ENCODE results near the gene CMIP. TPM values are rescaled to one million over a fixed set of nuclear protein-coding genes. Genes with fewer than 3 reads are reported as not detected.

The CMIP gene
- polyA plus RNA-seq, 1 donor from 2014 or later, result 15.1 TPM

- peak overlapping the region; percentile 88 for H3K27ac ChIP-seq (ENCODE audit: low read length)
These were observed 158.2 kb downstream of the CMIP start for GRCh38 chr16:81602792-81603191.

GRCh38 chr16:81604960-81605383 lies 160.4 kb downstream of the CMIP start:
- Histone ChIP-seq H3K79me2 (replicated peaks; ENCODE audit: insufficient read depth, low read length) (peaks cover 29% of the 10 kb centered on the region), H3K27ac (ENCODE audit: low read length) (no peak overlapping the region), H3K27me3 (ENCODE audit: insufficient read depth, low read depth, low read length) (no peaks in the 10 kb centered on the region), H2AFZ (ENCODE audit: low read depth, low read length) (no peak overlapping the region), H3K4me2 (ENCODE audit: low read length) (no peak overlapping the region), H4K20me1 (ENCODE audit: insufficient read depth) (no peaks in the 10 kb centered on the region), H3K4me3 (ENCODE audit: low read length) (no peak overlapping the region), H3F3A (ENCODE audit: insufficient read depth, low read length, poor library complexity, severe bottlenecking) (no peaks in the 10 kb centered on the region), H3K9me3 (ENCODE audit: low read length) (no peaks in the 10 kb centered on the region), H3K9me2 (ENCODE audit: insufficient read depth, low read length) (no peaks in the 10 kb centered on the region), H3K9ac (ENCODE audit: low read length) (no peak overlapping the region), H3K36me3 (ENCODE audit: insufficient read depth, low read length) (peaks cover 13% of the 10 kb centered on the region)
- TF ChIP-seq POLR2AphosphoS5 (IDR thresholded peaks at IDR 0.05) (no peak), RAD21 (conservative IDR thresholded peaks at IDR 0.05) (no peak), SMC3 (conservative IDR thresholded peaks at IDR 0.05; ENCODE audit: poor library complexity) (no peak), MXI1 (conservative IDR thresholded peaks at IDR 0.05; ENCODE audit: poor library complexity, severe bottlenecking) (no peak), TAF1 (IDR thresholded peaks at IDR 0.05; ENCODE audit: low read depth) (no peak), EP300 (conservative IDR thresholded peaks at IDR 0.05; ENCODE audit: poor library complexity, severe bottlenecking) (no peak), CTCF (IDR thresholded peaks at IDR 0.05; ENCODE audit: poor library complexity, severe bottlenecking) (no peak)

More at GRCh38 chr16:81602792-81603191, 158.2 kb downstream of the CMIP start:
- H3K4me2 ChIP-seq (ENCODE audit: low read length), result no peak overlapping the region
- no peaks in the 10 kb centered on the region for H3F3A ChIP-seq (ENCODE audit: insufficient read depth, low read length, poor library complexity, severe bottlenecking)
- TF ChIP-seq CTCF (IDR thresholded peaks at IDR 0.05; ENCODE audit: poor library complexity, severe bottlenecking), result no peak
- TF ChIP-seq EZH2 (IDR thresholded peaks at IDR 0.05; ENCODE audit: borderline replicate concordance, insufficient read depth, low read length, poor library complexity, severe bottlenecking), result no peak
- TF ChIP-seq POLR2AphosphoS5 (IDR thresholded peaks at IDR 0.05), result no peak
- TF ChIP-seq RAD21 (conservative IDR thresholded peaks at IDR 0.05), result no peak
- TF ChIP-seq MXI1 (conservative IDR thresholded peaks at IDR 0.05; ENCODE audit: poor library complexity, severe bottlenecking), result no peak
- TF ChIP-seq REST (IDR thresholded peaks at IDR 0.05; ENCODE audit: borderline replicate concordance), result no peak
- TF ChIP-seq TAF1 (IDR thresholded peaks at IDR 0.05; ENCODE audit: low read depth), result no peak
- TF ChIP-seq EP300 (conservative IDR thresholded peaks at IDR 0.05; ENCODE audit: poor library complexity, severe bottlenecking), result no peak
- TF ChIP-seq SMC3 (conservative IDR thresholded peaks at IDR 0.05; ENCODE audit: poor library complexity), result no peak
- no peaks in the 10 kb centered on the region for H4K20me1 ChIP-seq (ENCODE audit: insufficient read depth)
- H3K9me3 ChIP-seq (ENCODE audit: low read length), result no peaks in the 10 kb centered on the region
- peaks cover 36% of the 10 kb centered on the region for H3K79me2 ChIP-seq (replicated peaks; ENCODE audit: insufficient read depth, low read length)
- H3K36me3 ChIP-seq (ENCODE audit: insufficient read depth, low read length), result peaks cover 5% of the 10 kb centered on the region
- no peaks in the 10 kb centered on the region for H3K27me3 ChIP-seq (ENCODE audit: insufficient read depth, low read depth, low read length)
- no peak overlapping the region for H2AFZ ChIP-seq (ENCODE audit: low read depth, low read length)
- peak overlapping the region; percentile 28 for H3K4me3 ChIP-seq (ENCODE audit: low read length)
- no peaks in the 10 kb centered on the region for H3K9me2 ChIP-seq (ENCODE audit: insufficient read depth, low read length)
- H3K9ac ChIP-seq (ENCODE audit: low read length), result peak overlapping the region; percentile 63
